GM10266 (cell line): ENCODE results near the gene ABAT.

ENCODE experiments used
- DNase-seq: peaks from one replicate; pipeline ENCODE4 v3.0.0; 2012; ENCODE audit errors: extremely low spot score
- TF ChIP-seq, protein P1 (sequence below): IDR thresholded peaks from 2 replicates; pipeline ENCODE4 v1.5.1; 2012; ENCODE audit warnings: mild to moderate bottlenecking, low read depth; ENCODE audit not compliant: control insufficient read depth, insufficient read depth; ENCODE audit errors: missing control alignments

Gene ABAT

DNA sequence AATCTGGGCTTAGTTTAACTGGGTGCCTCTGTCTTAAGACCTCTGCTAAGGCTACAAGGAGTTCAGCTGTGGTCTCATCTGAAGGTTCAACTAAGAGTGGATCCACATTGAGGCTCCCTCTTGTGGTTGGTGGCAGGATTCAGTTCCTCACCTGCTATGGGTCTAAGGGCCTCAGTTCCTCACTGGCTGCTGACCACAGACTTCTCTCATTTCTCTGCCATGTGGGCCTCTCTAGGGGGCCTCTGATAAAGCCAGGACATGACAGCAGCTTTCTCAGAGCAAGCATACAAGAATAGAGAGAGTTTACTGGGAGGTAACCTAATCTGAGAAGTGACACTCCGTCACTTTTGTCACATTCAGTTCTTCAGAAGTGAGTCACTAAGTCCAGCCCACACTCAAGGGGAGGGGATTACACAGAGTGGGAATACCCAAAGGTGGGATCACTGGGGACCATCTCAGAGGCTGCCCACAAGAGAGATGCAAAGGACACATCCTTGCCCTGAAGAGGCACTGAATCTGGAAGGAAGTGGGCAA is 19.2 kb upstream of the ABAT start:
- DNase-seq: peak; percentile 42
- TF ChIP-seq, protein P1, sequence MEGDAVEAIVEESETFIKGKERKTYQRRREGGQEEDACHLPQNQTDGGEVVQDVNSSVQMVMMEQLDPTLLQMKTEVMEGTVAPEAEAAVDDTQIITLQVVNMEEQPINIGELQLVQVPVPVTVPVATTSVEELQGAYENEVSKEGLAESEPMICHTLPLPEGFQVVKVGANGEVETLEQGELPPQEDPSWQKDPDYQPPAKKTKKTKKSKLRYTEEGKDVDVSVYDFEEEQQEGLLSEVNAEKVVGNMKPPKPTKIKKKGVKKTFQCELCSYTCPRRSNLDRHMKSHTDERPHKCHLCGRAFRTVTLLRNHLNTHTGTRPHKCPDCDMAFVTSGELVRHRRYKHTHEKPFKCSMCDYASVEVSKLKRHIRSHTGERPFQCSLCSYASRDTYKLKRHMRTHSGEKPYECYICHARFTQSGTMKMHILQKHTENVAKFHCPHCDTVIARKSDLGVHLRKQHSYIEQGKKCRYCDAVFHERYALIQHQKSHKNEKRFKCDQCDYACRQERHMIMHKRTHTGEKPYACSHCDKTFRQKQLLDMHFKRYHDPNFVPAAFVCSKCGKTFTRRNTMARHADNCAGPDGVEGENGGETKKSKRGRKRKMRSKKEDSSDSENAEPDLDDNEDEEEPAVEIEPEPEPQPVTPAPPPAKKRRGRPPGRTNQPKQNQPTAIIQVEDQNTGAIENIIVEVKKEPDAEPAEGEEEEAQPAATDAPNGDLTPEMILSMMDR: peak; percentile 50

DNA sequence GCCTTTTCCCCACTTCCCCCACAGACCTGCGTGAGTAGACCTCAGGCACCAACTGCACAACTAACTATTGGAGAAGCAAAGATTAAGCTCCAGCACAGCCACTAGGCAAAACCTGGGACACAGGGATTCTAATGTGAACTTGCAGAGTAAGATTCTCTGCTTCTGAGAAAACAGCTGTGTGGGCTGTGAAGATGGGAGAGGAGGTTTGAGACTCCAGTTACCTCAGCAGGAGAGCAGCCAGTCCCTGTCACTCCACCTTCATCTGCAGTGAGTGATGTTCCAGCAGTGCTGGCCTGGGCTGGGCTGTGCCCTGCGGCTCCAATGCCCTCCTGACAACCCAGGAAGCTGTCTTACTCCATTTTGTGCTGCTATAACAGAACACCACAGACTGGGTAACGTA is 18.0 kb upstream of the ABAT start:
- no peak for DNase-seq
- TF ChIP-seq, protein P1: no peak

DNA sequence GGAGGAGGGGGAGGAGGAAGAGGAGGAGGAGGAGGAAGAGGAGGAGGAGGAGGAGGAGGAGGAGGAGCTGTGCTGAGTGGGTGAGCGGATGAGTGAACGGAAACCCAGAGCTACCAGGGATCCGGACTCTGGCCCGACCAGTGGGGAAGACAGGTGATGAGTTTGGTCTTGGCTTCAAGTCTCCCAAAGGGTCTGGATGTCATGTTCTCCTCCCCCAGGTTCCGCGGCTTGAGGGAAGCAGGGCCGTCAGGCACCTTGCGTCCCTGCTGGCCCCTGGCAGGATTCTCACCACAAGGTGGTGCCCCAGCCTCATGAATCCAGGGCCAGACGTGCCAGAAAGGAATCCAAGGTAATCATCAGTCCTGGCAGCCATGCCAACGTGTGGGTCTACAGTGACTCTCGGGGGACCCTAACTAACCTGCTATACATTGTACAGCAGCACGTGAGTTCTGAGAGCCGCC is 13.5 kb upstream of the ABAT start:
- TF ChIP-seq, protein P1: peak; percentile 84
- peak; percentile 62 for DNase-seq

DNA sequence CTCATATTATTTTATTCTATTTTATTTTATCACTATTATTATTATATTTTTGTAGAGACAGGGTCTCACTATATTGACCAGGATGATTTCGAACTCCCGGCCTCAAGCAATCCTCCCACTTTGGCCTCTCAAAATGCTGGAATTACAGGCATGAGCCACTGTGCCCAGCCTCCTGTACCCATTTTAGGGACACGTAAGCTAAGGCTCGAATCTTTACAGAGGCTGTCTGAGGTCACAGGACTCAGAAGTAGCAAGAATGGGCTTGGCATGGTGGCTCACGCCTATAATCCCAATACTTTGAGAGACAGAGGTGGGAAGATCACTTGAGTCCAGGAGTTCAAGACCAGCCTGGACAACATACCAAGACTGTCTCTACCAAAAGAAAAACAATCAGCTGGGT is 12.7 kb upstream of the ABAT start:
- TF ChIP-seq, protein P1: no peak
- DNase-seq: no peak

DNA sequence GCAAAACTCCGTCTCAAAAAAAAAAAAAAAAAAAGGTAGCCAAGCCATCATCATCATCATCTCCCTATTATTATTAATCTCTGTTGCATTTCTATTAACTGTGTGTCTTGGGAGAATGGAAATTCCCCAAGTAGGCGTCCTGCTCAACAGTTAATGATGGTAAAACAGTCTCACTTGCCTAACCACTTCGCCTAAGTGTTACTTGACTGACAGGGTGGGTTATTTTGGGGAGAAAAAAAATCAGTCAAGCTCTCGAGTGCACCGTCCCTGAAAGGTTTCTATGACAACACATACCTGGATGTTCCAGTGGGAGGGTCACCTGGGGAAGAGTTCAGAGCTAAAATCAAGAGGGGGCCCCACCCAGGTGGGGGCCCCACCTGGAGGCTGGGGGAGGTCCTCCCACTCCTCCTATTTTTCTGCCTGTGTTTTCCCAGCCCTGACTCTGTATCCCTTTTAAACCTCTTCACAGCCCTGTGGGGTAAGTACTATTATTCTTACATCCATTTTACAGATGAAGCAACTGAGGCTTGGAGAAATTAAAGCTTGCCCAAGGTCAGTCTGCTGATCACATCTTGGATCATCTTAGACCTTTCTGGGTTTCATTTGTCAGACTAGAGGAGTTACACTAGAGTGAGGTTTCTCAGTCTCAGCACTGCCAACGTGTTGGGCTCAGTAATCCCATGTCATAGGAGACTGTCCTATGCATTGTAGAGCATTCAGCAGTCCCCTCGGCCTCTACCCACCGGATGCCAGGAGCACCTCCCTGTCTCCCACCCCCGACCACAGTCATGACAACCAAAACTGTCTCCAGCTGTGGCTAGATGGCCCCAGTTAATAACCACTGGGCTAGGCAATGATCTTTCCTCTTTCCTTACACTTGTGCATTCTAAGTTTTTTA is 11.0 kb upstream of the ABAT start:
- TF ChIP-seq, protein P1: no peak
- DNase-seq: no peak

DNA sequence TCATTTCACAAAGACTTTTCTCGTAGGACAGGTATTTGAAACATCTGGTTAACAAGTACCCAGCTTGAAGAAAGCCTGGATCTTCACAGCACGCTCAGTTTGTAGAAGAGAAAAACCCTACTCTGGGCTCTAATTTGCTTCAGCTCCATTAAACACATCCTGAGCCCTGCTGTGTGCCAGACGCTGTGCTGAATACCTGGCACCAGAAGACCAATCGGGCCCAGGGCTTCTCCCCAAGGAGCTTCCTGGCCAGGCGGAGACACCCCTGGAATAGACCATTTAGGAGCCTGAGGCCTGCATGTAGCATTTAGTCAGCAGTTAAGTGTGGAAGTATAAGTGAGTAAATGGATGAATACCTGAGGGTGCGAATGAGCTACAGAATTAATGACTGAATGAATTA is 8.9 kb upstream of the ABAT start:
- TF ChIP-seq, protein P1: no peak
- DNase-seq: no peak

DNA sequence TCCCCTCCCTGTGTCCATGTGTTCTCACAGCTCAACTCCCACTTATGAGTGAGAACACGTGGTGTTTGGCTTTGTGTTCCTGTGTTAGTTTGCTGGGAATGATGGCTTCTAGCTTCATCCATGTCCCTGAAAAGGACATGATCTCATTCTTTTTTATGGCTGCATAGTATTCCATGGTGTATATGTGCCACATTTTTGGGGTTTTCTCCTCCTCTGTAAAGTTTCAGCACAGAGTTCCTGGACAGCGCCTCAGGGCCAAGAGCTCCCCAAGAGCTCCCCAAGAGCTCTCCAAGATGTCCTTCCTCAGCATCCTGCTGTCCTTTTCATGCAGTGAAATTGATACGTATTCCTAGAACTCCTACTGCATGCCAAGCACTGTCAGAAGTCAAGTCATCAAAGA is 6.9 kb upstream of the ABAT start:
- TF ChIP-seq, protein P1: no peak

More for the DNA sequence above, 6.9 kb upstream of the ABAT start:
- no peak for DNase-seq
